WTC11 (cell line): ENCODE measurements around the gene TSPAN31.

Experiments
- MYBL2 ChIP-seq: sonication (generic); formaldehyde crosslinking; IDR thresholded peaks from 2 replicates; pipeline ENCODE4 v1.8.1; 2023; ENCODE audit warnings: mild to moderate bottlenecking, moderate library complexity, missing genetic modification reagents
- NR2C2 ChIP-seq: sonication (generic); formaldehyde crosslinking; IDR thresholded peaks from 2 replicates; pipeline ENCODE4 v1.8.0; 2022; ENCODE audit warnings: mild to moderate bottlenecking, missing genetic modification reagents
- SMAD4 ChIP-seq: sonication (generic); formaldehyde crosslinking; IDR thresholded peaks from 2 replicates; pipeline ENCODE4 v1.8.0; 2022; ENCODE audit warnings: mild to moderate bottlenecking, missing genetic modification reagents
- ZNF317 ChIP-seq: sonication (generic); formaldehyde crosslinking; IDR thresholded peaks from 2 replicates; pipeline ENCODE4 v1.8.1; 2023; ENCODE audit warnings: low read depth, mild to moderate bottlenecking, moderate library complexity, missing genetic modification reagents, borderline replicate concordance
- TF ChIP-seq, protein P1 (sequence below): sonication (generic); formaldehyde crosslinking; conservative IDR thresholded peaks from 2 replicates; pipeline ENCODE4 v1.8.1; 2023; ENCODE audit warnings: mild to moderate bottlenecking, low read depth, missing genetic modification reagents, moderate library complexity

DNA sequence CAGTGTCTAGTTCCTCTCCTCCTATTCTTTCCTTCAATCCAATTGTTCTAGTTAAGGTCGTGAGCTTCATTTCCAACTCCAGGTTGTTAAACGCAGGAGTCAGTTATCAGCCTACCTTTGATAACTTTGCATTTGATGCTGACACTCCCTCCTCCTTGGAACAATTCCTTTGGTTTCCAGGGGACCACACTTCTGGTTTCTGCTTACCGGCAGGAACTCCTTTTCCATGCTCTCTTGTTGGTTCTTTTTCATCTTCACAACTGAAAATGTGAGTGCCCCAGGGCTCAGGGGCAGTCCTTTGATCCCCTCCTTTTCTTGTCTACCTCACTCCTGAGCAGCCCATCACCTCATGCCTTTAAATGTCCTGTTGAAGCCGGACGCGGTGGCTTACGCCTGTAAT is 32.5 kb downstream of the TSPAN31 start:
- TF ChIP-seq, protein P1, sequence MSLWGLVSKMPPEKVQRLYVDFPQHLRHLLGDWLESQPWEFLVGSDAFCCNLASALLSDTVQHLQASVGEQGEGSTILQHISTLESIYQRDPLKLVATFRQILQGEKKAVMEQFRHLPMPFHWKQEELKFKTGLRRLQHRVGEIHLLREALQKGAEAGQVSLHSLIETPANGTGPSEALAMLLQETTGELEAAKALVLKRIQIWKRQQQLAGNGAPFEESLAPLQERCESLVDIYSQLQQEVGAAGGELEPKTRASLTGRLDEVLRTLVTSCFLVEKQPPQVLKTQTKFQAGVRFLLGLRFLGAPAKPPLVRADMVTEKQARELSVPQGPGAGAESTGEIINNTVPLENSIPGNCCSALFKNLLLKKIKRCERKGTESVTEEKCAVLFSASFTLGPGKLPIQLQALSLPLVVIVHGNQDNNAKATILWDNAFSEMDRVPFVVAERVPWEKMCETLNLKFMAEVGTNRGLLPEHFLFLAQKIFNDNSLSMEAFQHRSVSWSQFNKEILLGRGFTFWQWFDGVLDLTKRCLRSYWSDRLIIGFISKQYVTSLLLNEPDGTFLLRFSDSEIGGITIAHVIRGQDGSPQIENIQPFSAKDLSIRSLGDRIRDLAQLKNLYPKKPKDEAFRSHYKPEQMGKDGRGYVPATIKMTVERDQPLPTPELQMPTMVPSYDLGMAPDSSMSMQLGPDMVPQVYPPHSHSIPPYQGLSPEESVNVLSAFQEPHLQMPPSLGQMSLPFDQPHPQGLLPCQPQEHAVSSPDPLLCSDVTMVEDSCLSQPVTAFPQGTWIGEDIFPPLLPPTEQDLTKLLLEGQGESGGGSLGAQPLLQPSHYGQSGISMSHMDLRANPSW = no peak
- TF ChIP-seq SMAD4 (CRISPR knock-in tag) (no peak), NR2C2 (no peak), MYBL2 (CRISPR knock-in tag) (no peak), ZNF317 (no peak)
